GM21717 (cell line): Measurements from ENCODE around the gene SNCAIP.

Experiments
- ATAC-seq: cut with Tn5 transposase; IDR thresholded peaks from one replicate; pipeline ENCODE4 v1.9.1; 2021; ENCODE audit warnings: mild to moderate bottlenecking, moderate library complexity; ENCODE audit not compliant: unreplicated experiment

The SNCAIP gene

GRCh38 chr5:122394284-122394930 lies 82.4 kb downstream of the SNCAIP start:
- ATAC-seq = no peak

GRCh38 chr5:122398016-122398415 lies 86.0 kb downstream of the SNCAIP start:
- ATAC-seq = no peak

- no peak for ATAC-seq
Observed at GRCh38 chr5:122400341-122400740, 88.3 kb downstream of the SNCAIP start.

GRCh38 chr5:122400938-122401337 lies 88.9 kb downstream of the SNCAIP start:
- no peak for ATAC-seq

GRCh38 chr5:122401976-122402725 lies 90.1 kb downstream of the SNCAIP start:
- no peak for ATAC-seq

- no peak for ATAC-seq
Observed at GRCh38 chr5:122402955-122403685, 91.1 kb downstream of the SNCAIP start.

GRCh38 chr5:122404018-122404417 lies 92.0 kb downstream of the SNCAIP start:
- no peak for ATAC-seq

- no peak for ATAC-seq
Observed at GRCh38 chr5:122404653-122405362, 92.8 kb downstream of the SNCAIP start.

GRCh38 chr5:122405751-122406150 lies 93.7 kb downstream of the SNCAIP start:
- ATAC-seq = no peak

GRCh38 chr5:122406181-122406580 lies 94.1 kb downstream of the SNCAIP start:
- no peak for ATAC-seq

- peak; percentile 41 for ATAC-seq
Observed at GRCh38 chr5:122408592-122409224, 96.7 kb downstream of the SNCAIP start.

GRCh38 chr5:122412966-122413365 lies 100.9 kb downstream of the SNCAIP start:
- ATAC-seq = peak; percentile 44

GRCh38 chr5:122413722-122414121 lies 101.7 kb downstream of the SNCAIP start:
- ATAC-seq = peak; percentile 40

GRCh38 chr5:122415030-122415800 lies 103.2 kb downstream of the SNCAIP start:
- ATAC-seq = peak; percentile 74

GRCh38 chr5:122415801-122416120 lies 103.7 kb downstream of the SNCAIP start:
- ATAC-seq = no peak

GRCh38 chr5:122419142-122419894 lies 107.3 kb downstream of the SNCAIP start:
- ATAC-seq = no peak

- no peak for ATAC-seq
Observed at GRCh38 chr5:122420091-122420490, 108.1 kb downstream of the SNCAIP start.

GRCh38 chr5:122420537-122421236 lies 108.7 kb downstream of the SNCAIP start:
- ATAC-seq = no peak
